ENCODE measurements around the gene COL27A1. TPM values are rescaled to one million over a fixed set of nuclear protein-coding genes. Genes with fewer than 3 reads are reported as not detected.
A peak's percentile ranks its signal among the peaks of the same experiment; 100 is the strongest.

The COL27A1 gene
- total RNA-seq, 1 donor from 2014 or later = 8.9 TPM

DNA sequence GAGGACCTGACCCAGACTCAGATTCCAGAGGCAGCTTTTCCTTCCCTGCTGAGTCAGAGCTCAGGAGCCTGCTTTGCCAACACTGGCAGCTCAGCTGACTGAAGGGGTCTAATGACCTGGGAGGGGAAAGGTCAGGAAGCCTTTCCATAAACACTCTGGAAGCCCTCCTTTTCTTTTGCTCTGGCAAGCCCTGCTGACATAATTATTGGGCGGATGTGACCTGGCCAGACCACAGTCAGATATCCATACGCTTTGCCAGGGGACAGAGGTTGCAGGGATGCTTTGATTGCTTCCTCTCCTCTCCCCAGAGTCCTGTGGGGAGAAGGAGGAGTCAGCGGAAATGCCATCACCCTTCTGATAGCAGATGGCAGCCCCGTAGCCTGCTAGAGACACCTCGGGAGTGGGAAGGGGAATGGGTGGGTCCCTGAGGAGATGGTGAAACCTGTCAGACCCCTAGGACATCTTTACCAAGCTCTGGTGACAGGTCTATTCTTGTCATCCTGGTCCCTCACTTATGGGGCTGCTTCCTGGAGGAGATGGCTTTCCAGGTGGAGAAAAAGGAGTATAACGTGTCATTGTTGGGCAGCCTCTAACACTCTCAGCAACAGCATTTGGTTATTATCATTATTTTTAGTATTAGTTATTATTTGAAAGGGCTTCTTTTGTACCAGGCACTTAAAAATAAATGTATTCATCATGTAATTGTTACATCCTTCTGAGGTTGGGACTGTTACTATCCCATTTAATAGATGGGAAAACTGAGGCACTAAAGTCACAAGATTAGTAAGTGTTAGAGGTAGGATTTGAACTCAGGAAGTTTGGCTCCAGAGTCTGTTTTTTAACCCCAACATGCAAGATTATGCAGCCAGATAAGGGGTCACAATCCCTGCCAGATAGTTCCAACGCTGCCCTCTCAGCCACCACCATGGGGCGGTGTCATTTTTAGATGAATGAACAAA is 11.6 kb downstream of the COL27A1 start:
- Histone ChIP-seq H3K4me1 (ENCODE audit: control insufficient read depth in 3 of 3, insufficient read depth in 3 of 3, low read length in 3 of 3) (peaks cover 25 to 44% (median 31%) of the 10 kb centered on the region in 3 donors), H3K27ac (ENCODE audit: low read depth, low read length) (no peak overlapping the region), H3K9ac (ENCODE audit: low read depth in 1 of 3, low read length in 3 of 3) (no peak overlapping the region), H3K27me3 (ENCODE audit: control insufficient read depth in 3 of 3, insufficient read depth in 3 of 3, low read length in 3 of 3) (no peaks in the 10 kb centered on the region), H3K9me3 (ENCODE audit: control insufficient read depth in 3 of 3, low read length in 3 of 3) (no peaks in the 10 kb centered on the region), H3K36me3 (ENCODE audit: control insufficient read depth in 3 of 3, insufficient read depth in 3 of 3, low read length in 3 of 3) (peaks cover 0 to 5% (median 0%) of the 10 kb centered on the region in 3 donors), H3K4me3 (ENCODE audit: low read length in 3 of 3) (no peak overlapping the region)

DNA sequence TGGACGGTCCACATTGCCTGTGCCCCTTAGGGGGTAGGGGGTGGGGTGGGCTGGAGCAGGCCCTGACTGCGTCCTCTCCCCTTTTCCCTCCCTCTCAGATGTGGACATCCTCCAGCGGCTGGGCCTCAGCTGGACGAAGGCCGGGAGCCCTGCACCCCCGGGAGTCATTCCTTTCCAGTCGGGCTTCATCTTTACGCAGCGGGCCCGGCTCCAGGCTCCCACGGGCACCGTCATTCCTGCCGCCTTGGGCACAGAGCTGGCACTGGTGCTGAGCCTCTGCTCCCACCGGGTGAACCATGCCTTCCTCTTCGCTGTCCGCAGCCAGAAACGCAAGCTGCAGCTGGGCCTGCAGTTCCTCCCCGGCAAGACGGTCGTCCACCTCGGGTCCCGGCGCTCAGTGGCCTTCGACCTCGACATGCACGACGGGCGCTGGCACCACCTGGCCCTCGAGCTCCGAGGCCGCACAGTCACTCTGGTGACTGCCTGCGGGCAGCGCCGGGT is 12.3 kb downstream of the COL27A1 start:
- H3K36me3 ChIP-seq (ENCODE audit: control insufficient read depth in 3 of 3, insufficient read depth in 3 of 3, low read length in 3 of 3) = peaks cover 0 to 5% (median 0%) of the 10 kb centered on the region in 3 donors
- H3K9ac ChIP-seq (ENCODE audit: low read depth in 1 of 3, low read length in 3 of 3) = no peak overlapping the region
- H3K4me3 ChIP-seq (ENCODE audit: low read length in 3 of 3) = no peak overlapping the region
- peaks cover 18 to 37% (median 24%) of the 10 kb centered on the region in 3 donors for H3K4me1 ChIP-seq (ENCODE audit: control insufficient read depth in 3 of 3, insufficient read depth in 3 of 3, low read length in 3 of 3)
- H3K9me3 ChIP-seq (ENCODE audit: control insufficient read depth in 3 of 3, low read length in 3 of 3) = no peaks in the 10 kb centered on the region
- no peaks in the 10 kb centered on the region for H3K27me3 ChIP-seq (ENCODE audit: control insufficient read depth in 3 of 3, insufficient read depth in 3 of 3, low read length in 3 of 3)
- H3K27ac ChIP-seq (ENCODE audit: low read depth, low read length) = no peak overlapping the region

DNA sequence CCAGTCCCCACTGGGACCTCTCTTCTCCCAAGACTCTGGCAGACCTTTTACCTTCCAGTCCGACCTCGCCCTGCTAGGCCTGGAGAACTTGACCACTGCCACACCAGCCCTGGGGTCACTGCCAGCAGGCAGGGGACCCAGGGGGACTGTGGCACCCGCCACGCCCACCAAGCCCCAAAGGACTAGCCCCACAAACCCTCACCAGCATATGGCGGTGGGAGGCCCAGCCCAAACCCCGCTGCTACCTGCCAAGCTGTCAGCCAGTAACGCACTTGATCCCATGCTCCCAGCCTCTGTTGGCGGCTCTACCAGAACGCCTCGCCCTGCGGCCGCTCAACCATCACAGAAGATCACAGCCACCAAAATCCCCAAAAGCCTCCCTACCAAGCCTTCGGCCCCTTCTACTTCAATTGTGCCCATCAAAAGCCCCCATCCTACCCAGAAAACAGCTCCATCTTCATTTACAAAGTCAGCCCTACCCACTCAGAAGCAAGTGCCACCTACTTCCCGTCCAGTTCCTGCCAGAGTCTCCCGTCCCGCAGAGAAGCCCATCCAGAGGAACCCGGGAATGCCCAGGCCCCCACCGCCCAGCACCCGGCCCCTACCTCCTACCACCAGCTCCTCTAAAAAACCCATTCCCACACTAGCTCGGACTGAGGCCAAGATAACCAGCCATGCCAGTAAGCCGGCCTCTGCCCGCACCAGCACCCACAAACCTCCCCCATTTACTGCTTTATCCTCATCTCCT is 13.1 kb downstream of the COL27A1 start:
- H3K4me3 ChIP-seq (ENCODE audit: low read length in 3 of 3) = no peak overlapping the region
- peaks cover 20 to 37% (median 23%) of the 10 kb centered on the region in 3 donors for H3K4me1 ChIP-seq (ENCODE audit: control insufficient read depth in 3 of 3, insufficient read depth in 3 of 3, low read length in 3 of 3)
- H3K27ac ChIP-seq (ENCODE audit: low read depth, low read length) = no peak overlapping the region

DNA sequence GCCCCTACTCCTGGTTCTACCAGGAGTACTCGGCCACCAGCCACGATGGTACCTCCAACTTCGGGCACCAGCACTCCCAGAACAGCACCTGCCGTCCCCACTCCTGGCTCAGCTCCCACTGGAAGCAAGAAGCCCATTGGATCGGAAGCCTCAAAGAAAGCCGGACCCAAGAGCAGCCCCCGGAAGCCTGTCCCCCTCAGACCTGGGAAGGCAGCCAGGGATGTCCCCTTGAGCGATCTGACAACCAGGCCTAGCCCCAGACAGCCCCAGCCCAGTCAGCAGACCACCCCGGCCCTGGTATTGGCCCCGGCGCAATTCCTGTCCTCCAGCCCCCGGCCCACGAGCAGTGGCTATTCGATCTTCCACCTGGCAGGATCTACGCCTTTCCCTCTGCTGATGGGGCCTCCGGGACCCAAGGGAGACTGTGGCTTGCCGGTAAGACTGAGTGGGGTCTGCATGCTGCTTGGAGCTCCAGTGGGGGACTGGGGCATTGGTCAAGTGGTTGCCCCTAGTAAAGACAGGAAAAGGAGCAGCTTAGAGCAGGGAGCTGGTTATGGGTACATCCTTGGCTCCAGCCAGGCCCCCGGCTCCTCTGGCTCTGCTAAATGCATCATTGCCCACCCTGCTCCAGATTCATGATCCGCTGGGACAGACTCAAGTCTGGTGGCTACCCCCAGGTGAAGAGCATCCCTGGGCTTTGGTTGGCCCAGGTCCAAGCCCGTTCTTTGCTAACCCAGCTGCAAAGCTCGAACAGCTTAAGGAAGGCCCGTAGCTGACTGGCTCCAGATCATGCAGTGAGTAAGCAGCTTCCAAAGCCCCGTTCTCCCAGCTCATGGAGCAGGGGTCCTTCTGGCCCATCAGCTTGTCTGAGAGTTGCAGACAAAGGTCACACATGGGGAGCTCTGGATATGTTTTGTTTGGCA is 14.0 kb downstream of the COL27A1 start:
- H3K9ac ChIP-seq (ENCODE audit: low read depth in 1 of 3, low read length in 3 of 3) = no peak overlapping the region
- H3K27ac ChIP-seq (ENCODE audit: low read depth, low read length) = no peak overlapping the region
- H3K9me3 ChIP-seq (ENCODE audit: control insufficient read depth in 3 of 3, low read length in 3 of 3) = no peaks in the 10 kb centered on the region
- no peak overlapping the region for H3K4me3 ChIP-seq (ENCODE audit: low read length in 3 of 3)
- H3K4me1 ChIP-seq (ENCODE audit: control insufficient read depth in 3 of 3, insufficient read depth in 3 of 3, low read length in 3 of 3) = peaks cover 19 to 38% (median 19%) of the 10 kb centered on the region in 3 donors
- no peaks in the 10 kb centered on the region for H3K27me3 ChIP-seq (ENCODE audit: control insufficient read depth in 3 of 3, insufficient read depth in 3 of 3, low read length in 3 of 3)
- peaks cover 0 to 5% (median 0%) of the 10 kb centered on the region in 3 donors for H3K36me3 ChIP-seq (ENCODE audit: control insufficient read depth in 3 of 3, insufficient read depth in 3 of 3, low read length in 3 of 3)

More for the DNA sequence above, 13.1 kb downstream of the COL27A1 start:
- Histone ChIP-seq H3K9ac (ENCODE audit: low read depth in 1 of 3, low read length in 3 of 3) (no peak overlapping the region), H3K36me3 (ENCODE audit: control insufficient read depth in 3 of 3, insufficient read depth in 3 of 3, low read length in 3 of 3) (peaks cover 0 to 5% (median 0%) of the 10 kb centered on the region in 3 donors), H3K27me3 (ENCODE audit: control insufficient read depth in 3 of 3, insufficient read depth in 3 of 3, low read length in 3 of 3) (no peaks in the 10 kb centered on the region), H3K9me3 (ENCODE audit: control insufficient read depth in 3 of 3, low read length in 3 of 3) (no peaks in the 10 kb centered on the region)

DNA sequence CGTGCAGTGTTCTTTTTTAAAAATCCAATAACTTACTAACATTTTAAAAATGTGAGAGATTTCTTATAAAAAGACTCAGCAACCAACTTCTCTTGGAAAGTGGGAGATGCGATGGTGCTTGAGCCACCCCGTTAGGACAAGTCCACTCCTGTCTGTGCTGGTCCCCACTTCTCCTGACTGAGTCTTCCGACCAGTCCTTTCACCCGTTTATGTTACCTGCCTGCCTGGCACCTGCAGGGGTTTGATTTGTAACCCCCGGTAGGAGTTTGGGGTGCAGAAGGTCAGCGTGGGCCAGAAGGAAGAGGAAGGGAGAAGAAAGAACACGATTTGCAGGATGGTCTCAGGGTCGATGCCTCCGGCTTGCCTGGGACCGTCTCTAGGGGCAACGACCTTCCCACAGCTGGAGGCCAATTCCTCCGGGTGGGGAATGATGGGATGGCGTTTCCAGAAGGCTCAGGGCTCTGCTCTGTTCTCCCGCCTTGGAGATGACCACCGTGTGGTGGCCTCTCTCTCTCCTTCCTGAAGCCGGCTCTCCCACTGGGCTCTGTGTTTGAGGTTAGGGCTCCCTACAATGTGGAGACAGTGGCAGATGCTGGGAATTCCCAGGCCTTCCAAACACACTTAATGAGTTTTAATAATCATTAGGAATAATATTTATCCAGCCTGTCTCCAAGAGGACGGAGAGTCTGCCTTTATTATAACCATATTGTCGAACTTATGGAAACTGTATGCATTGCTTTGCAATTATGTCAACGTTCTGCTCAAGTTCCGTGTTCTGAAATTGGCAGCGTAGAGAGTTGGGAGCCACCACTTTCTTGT is 14.8 kb downstream of the COL27A1 start:
- peak overlapping the region; percentile 47 for H3K27ac ChIP-seq (ENCODE audit: low read depth, low read length)

DNA sequence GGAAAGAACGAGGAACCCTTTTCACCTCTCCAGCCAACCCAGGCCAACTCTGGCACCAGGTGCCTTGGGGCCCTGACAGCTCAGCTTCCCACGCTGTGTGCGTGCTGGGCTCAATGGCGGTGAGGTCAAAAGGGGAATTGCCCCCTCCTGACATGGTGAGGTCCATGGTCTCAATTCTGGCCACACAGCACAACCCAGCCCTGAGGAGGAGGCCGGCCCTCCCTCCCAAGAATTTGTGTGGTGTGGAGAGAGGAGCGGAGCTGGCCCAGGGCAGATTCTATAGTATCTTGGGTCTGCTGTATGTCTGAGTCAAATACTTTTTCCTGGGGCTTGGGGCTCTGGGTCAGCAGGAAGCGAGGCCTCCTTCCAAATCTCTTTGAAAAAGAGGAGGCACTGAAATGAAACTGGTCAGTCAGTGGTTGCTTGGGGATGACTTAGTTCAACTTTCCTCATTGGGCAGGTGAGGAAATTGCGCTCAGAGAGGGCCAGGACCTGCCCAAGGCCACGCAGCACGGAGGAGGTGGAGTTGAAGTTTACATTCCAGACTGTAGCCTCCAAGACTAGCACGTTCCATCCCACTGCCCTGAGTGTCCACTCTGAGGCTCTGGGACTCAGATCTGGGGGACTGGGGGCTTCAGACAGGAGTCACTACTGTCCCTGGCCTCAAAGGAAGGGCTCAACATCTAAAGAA is 15.6 kb downstream of the COL27A1 start:
- H3K9ac ChIP-seq (ENCODE audit: low read depth in 1 of 3, low read length in 3 of 3) = peak overlapping the region in 1 of 3 donors; percentile 8
- H3K36me3 ChIP-seq (ENCODE audit: control insufficient read depth in 3 of 3, insufficient read depth in 3 of 3, low read length in 3 of 3) = peaks cover 0 to 5% (median 0%) of the 10 kb centered on the region in 3 donors
- H3K27ac ChIP-seq (ENCODE audit: low read depth, low read length) = peak overlapping the region; percentile 47
- H3K27me3 ChIP-seq (ENCODE audit: control insufficient read depth in 3 of 3, insufficient read depth in 3 of 3, low read length in 3 of 3) = no peaks in the 10 kb centered on the region
- peaks cover 33 to 55% (median 34%) of the 10 kb centered on the region in 3 donors for H3K4me1 ChIP-seq (ENCODE audit: control insufficient read depth in 3 of 3, insufficient read depth in 3 of 3, low read length in 3 of 3)
- no peak overlapping the region for H3K4me3 ChIP-seq (ENCODE audit: low read length in 3 of 3)
- no peaks in the 10 kb centered on the region for H3K9me3 ChIP-seq (ENCODE audit: control insufficient read depth in 3 of 3, low read length in 3 of 3)

More for the DNA sequence above, 14.8 kb downstream of the COL27A1 start:
- no peak overlapping the region for H3K9ac ChIP-seq (ENCODE audit: low read depth in 1 of 3, low read length in 3 of 3)
- no peaks in the 10 kb centered on the region for H3K27me3 ChIP-seq (ENCODE audit: control insufficient read depth in 3 of 3, insufficient read depth in 3 of 3, low read length in 3 of 3)
- no peaks in the 10 kb centered on the region for H3K9me3 ChIP-seq (ENCODE audit: control insufficient read depth in 3 of 3, low read length in 3 of 3)
- H3K36me3 ChIP-seq (ENCODE audit: control insufficient read depth in 3 of 3, insufficient read depth in 3 of 3, low read length in 3 of 3) = peaks cover 0 to 5% (median 0%) of the 10 kb centered on the region in 3 donors
- H3K4me3 ChIP-seq (ENCODE audit: low read length in 3 of 3) = no peak overlapping the region
- H3K4me1 ChIP-seq (ENCODE audit: control insufficient read depth in 3 of 3, insufficient read depth in 3 of 3, low read length in 3 of 3) = peaks cover 26 to 47% (median 26%) of the 10 kb centered on the region in 3 donors

DNA sequence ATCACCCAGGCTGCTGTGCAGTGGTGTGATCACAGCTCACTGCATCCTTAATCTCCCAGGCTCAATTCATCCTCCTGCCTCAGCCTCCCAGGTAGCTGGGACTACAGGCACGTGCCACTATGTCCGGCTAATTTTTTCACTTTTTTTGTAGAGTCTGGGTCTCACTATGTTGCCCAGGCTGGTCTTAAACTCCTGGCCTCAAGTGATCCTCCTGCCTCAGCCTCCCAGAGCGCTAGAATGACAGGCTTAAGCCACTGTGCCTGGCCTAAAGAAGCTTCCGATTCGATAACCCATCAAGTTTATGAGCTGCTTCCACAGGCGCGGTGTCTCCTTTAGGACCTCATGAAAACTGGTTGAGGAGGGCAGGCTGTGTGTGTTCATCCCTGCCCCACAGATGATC is 16.2 kb downstream of the COL27A1 start:
- H3K4me1 ChIP-seq (ENCODE audit: control insufficient read depth in 3 of 3, insufficient read depth in 3 of 3, low read length in 3 of 3) = peaks cover 39 to 61% (median 40%) of the 10 kb centered on the region in 3 donors
- H3K9ac ChIP-seq (ENCODE audit: low read depth in 1 of 3, low read length in 3 of 3) = no peak overlapping the region
- no peak overlapping the region for H3K27ac ChIP-seq (ENCODE audit: low read depth, low read length)
- no peaks in the 10 kb centered on the region for H3K9me3 ChIP-seq (ENCODE audit: control insufficient read depth in 3 of 3, low read length in 3 of 3)
- H3K4me3 ChIP-seq (ENCODE audit: low read length in 3 of 3) = no peak overlapping the region
- no peaks in the 10 kb centered on the region for H3K27me3 ChIP-seq (ENCODE audit: control insufficient read depth in 3 of 3, insufficient read depth in 3 of 3, low read length in 3 of 3)
- peaks cover 0 to 5% (median 0%) of the 10 kb centered on the region in 3 donors for H3K36me3 ChIP-seq (ENCODE audit: control insufficient read depth in 3 of 3, insufficient read depth in 3 of 3, low read length in 3 of 3)

DNA sequence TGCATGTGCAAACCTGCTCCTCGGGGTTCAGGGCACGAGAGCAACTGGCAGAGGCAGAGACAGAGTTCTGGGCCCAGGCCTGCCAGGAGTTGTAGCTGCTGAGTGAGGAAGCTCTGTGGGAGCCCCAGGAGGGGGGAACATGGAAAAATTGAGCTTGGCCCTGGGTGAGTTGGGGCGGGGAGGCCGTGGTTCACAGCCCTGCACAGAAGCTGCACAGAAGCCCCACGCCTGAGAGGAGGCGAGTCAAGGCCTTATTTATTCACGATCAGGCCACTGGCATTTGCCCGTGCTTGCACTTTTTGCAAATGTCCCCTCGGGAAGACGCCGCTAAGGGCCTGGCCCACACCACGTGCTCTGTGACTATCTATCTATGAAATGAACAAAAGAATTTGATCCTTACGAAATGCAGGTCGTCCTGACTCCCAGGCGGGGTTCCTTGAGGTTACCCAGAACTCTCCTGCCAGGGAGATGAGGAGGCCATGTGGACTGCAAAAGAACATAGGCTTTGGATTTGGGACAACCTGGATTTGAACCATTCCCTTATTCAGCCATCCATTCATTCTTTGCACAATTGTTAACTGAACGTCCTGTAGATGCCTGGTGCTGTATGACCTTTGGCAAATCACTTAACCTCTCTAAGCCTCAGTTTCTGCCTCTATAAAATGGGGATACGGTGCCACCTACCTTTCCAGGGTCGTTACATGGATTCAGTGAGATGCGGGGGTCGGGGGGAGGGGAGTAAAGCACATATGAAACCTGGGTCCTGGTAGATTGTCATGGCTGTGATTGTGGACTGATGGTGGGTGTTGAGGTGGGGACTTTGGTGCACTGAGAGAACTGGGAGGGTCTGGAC is 17.9 kb downstream of the COL27A1 start:
- Histone ChIP-seq H3K9ac (ENCODE audit: low read depth in 1 of 3, low read length in 3 of 3) (no peak overlapping the region), H3K4me1 (ENCODE audit: control insufficient read depth in 3 of 3, insufficient read depth in 3 of 3, low read length in 3 of 3) (peaks cover 54 to 71% (median 57%) of the 10 kb centered on the region in 3 donors), H3K36me3 (ENCODE audit: control insufficient read depth in 3 of 3, insufficient read depth in 3 of 3, low read length in 3 of 3) (peaks cover 0 to 2% (median 0%) of the 10 kb centered on the region in 3 donors), H3K9me3 (ENCODE audit: control insufficient read depth in 3 of 3, low read length in 3 of 3) (no peaks in the 10 kb centered on the region), H3K27me3 (ENCODE audit: control insufficient read depth in 3 of 3, insufficient read depth in 3 of 3, low read length in 3 of 3) (no peaks in the 10 kb centered on the region), H3K4me3 (ENCODE audit: low read length in 3 of 3) (no peak overlapping the region), H3K27ac (ENCODE audit: low read depth, low read length) (no peak overlapping the region)

Data from skeletal muscle tissue (tissue), 4 donors.